A204.1 (cell line): ENCODE data around the gene INTS6.
A peak's percentile ranks its signal among the peaks of the same experiment; 100 is the strongest.

Source experiments
- FAIRE-seq: peaks from 2 replicates; lab custom pipeline; 2012; peaks lifted over from hg19 to GRCh38; lab: Jason Lieb, UNC

INTS6 gene, protein sequence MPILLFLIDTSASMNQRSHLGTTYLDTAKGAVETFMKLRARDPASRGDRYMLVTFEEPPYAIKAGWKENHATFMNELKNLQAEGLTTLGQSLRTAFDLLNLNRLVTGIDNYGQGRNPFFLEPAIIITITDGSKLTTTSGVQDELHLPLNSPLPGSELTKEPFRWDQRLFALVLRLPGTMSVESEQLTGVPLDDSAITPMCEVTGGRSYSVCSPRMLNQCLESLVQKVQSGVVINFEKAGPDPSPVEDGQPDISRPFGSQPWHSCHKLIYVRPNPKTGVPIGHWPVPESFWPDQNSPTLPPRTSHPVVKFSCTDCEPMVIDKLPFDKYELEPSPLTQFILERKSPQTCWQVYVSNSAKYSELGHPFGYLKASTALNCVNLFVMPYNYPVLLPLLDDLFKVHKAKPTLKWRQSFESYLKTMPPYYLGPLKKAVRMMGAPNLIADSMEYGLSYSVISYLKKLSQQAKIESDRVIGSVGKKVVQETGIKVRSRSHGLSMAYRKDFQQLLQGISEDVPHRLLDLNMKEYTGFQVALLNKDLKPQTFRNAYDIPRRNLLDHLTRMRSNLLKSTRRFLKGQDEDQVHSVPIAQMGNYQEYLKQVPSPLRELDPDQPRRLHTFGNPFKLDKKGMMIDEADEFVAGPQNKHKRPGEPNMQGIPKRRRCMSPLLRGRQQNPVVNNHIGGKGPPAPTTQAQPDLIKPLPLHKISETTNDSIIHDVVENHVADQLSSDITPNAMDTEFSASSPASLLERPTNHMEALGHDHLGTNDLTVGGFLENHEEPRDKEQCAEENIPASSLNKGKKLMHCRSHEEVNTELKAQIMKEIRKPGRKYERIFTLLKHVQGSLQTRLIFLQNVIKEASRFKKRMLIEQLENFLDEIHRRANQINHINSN

DNA sequence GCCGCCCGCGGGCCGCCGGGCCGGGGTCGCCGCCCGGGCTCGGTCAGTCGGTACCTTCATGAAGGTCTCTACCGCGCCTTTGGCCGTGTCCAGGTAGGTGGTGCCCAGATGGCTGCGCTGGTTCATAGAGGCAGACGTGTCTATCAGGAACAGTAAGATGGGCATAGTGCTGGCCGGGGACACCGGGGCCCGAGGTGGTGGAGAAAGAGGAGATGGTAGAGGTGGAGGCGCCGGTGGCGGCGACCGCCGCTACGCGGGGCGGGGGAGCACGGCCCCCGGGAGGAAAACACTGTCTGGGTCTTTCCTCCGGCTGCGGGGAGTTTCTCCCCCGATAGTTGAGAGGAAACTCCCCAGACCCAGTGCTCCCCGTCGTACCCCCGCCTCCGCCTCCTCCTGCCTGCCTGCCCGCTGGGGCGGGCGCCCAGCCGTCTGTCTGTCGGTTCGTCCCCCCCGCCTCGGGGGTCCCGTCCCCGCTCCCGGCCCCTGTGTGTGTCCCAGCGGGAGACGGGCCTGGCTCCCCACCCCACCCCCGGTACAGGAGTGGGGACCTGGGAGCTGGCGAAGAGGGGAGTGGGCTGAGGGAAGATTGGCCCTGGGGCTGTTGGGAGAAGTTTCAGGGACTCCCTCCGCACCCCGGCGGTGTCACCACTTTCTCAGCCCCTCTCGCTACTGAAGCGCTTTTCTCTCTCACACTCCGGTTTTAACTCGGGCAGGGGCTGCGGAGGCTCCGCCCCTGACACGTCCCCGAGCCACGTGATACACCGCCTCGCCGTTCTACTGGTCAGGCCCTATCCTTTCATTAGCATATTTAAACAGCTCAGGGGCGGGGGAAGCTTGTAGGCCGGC lies at the start of gene INTS6:
Gene INTS6, minus strand, starts transcription at position 676 of the 846 bp plus-strand sequence. Its CDS starts 511 bp downstream, at position 165.
- peak; percentile 93 for FAIRE-seq

DNA sequence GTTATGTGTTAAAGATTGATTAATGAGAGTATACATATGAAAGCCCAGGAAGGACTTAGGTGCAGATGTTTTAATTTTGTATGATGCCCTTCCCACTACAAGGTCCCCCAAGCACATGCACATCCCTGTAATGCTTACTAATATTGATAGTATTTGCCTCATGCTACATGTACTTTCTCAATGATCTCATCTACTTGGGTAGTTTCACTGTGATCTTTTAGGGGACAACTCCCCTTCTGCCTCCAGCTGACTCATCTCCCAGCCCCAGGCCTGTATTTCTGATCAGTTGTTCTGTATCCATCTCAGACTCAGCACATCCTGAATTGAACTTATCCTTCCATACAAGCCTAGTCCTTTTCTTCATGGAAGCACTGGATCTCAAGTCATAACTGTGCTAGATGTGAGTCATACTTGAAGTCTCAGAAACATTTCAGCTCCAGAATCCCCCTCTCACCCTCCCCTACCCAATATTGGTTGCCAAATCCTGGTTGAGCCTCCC lies 49.4 kb upstream of the INTS6 start:
- FAIRE-seq: no peak

DNA sequence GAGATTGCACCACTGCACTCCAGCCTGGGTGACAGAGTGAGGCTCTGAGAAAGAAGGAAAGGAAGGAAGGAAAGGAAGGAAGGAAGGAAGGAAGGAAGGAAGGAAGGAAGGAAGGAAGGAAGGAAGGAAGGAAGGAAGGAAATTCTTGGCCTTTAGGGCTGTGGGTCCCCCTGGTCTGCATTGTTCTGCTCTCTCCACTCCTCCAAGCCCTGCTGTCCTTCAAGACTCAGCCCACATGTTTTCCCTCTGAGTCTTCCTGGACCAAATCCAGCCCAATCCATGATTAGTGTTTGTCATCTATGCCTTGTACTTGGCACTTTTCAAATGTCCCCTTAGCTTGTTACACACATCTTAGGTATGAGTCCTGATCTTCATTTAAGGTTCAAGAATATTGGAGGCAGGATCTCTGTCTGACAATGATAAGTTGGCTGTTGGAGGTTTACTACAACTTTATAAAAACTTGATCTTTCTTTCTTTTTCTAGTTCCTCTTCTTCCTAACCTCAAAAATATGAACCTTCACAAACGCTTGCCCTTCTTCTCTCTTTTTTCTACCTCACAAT lies 48.8 kb upstream of the INTS6 start:
- no peak for FAIRE-seq

DNA sequence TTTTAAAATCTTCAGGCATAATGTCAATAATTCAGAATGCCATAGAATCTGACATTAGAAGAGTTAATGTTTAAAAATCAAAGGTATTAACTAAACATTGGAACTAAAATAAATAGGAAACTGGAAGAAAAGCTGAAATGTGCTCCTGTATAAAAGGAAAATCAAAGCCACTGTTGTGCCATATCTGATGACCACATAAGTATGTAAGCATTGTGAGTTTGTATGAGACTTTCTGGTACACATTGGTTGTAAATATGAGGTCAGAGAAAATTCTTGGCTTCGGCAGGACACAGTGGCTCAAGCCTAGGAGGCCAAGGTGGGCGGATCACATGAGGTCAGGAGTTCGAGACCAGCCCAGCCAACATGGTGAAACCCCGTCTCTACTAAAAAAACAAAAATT lies 48.3 kb upstream of the INTS6 start:
- FAIRE-seq: no peak

DNA sequence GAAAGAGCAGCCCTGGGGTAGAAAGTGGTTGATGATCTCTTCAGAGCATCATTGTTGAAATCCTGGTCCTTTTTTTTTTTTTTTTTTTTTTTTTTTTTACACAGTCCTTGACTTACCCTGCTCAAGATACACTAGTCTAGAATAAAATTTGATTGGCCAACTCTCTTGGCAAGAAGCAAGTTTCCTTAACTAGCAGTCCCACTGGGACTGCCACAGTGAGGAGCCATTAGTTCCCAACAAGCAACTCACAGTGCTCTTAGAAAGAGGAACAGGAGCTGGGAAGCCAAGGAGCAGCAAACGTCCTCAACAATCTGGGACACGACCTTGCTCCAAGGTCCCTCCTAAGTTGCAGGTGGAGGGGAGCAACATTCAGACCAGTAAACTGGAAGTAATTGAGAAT lies 47.9 kb upstream of the INTS6 start:
- FAIRE-seq: no peak

DNA sequence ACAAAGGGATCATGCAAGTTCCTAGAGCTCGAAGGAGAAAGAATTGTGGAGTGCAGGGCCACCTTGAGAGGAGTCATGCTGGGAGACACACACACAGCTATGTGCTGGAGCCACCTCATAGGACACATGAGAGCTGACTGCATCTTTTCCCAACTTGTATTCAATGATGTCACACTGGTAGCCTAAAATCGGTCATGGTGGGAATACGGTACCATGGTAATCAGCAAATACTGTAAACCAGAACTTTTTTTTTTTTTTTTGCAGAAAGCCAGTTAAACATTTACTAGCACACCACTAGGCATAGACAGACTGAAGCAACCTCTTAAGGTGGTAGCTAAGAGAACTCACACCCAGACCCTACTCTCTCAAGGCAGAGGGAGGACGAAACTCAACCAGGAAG lies 47.0 kb upstream of the INTS6 start:
- no peak for FAIRE-seq

DNA sequence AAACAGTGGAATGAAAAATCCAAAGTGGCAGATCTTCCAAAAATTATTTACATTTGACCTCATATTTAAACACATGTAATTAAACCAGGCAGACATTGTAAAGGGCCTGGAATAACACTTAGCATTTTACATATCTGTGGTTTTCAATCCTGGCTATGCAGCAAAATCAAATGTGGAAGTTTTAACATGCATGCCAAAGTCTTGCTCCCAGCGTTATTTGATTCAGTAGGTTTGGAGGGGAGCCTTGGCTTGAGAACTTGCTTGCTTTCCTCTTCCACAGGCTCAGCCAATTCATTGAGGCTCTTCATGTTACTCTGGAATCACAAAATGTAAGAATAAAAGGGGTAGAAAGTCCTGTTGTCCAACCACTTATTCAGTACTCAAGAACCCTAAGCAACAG lies 42.5 kb upstream of the INTS6 start:
- no peak for FAIRE-seq

DNA sequence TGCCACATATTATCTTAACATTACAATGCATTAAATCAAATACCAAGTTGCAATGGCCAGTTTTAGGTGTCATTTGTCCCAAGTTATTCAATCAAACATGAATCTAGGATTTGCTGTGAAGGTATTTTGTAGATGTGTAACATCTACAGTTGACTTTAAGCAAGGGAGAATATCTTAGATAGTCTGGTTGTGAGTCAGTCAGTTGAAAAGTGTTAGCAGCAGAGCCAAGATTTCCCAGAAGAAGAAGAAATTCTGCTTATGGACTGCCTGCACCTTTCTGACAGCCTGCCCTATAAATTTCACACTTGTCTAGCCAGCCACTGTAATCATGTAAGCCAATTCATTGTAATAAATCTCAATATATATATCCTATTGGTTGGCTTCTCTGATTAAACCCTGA lies 41.3 kb upstream of the INTS6 start:
- no peak for FAIRE-seq

DNA sequence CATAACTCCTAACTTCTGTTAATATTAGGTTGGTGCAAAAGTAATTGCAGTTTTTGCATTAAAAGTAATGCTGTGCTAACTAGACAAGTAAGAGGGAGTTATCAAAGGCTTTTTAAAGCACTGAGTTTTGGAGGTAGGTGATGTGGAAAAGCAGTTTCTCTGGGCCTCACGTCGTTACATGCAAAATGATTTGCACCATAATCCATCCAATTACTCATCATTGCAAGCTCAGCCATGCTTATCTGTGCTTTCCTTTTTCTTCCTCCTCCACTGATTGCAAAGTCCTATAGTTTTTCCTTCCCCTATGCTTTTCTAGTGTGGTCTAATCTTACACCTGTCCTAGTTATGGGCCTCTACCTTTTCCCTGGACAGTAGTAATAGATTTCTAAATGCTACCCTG lies 35.4 kb upstream of the INTS6 start:
- no peak for FAIRE-seq

DNA sequence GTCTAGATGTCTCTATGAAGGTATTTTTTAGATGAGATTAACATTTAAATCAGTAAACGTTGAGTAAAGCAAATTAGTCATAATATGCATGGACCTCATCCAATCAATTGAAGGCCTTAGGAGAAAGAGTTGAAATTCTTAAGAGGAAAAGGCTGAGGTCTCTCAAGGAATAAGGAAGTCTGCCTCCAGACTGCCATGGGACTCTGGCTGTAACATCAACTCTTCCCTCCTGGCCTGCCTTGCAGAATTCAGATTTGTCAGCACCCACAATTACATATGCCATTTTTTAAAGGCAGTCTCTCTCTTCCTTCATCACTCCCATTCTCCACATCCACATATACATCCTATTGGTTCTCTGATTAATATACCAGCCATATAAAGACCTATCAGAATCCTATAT lies 28.8 kb upstream of the INTS6 start:
- FAIRE-seq: no peak

DNA sequence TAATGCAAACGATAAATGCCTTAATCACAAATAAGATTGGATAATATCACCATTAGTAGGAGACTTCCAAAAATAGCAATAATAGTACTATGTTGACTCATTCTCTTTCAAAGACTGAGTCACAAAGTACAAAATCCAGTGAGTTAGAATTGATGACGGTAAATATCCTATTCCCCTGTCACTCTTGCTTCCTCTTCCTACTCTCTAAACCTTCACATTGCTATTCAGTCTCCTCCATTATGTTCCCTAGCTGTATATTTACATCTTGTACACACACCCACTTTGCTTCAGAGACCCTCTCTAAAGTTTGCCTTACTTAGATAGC lies 26.3 kb upstream of the INTS6 start:
- FAIRE-seq: no peak

DNA sequence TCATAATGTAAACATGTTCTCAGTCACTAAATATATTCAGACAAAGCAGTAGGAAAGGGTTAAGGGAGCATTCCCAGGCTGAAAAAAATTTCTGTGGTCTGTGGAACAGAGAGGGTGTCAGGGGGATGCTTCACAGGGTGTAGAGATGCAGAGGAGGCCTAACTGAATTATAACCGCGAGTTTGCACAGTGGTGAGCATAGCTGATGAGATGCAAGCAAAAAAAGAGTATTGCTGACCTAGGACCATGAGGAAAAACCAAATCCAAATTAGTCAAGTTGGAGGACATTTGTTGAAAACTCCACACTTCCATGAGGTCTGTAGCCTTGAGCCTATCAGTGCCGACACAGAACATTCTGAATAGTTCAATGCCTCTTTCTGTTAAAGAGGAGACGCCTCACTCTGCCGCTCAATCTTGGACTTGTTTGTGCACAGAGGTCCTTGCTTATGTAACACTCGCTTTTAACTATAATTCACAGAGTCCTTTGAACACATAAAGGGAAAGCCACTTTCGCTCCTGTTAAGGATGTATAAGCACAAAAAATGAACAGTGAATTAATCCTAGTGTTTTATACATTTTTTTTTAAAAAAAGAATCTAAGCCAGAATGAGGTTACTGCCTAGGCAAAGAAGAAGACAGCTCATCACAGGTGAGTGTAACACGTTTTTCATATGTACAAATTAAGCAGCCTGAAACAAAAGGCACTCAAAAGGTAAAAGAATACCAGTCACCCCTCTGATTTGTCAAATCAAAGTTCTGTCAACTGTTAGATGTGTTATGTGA lies 25.8 kb upstream of the INTS6 start:
- no peak for FAIRE-seq

DNA sequence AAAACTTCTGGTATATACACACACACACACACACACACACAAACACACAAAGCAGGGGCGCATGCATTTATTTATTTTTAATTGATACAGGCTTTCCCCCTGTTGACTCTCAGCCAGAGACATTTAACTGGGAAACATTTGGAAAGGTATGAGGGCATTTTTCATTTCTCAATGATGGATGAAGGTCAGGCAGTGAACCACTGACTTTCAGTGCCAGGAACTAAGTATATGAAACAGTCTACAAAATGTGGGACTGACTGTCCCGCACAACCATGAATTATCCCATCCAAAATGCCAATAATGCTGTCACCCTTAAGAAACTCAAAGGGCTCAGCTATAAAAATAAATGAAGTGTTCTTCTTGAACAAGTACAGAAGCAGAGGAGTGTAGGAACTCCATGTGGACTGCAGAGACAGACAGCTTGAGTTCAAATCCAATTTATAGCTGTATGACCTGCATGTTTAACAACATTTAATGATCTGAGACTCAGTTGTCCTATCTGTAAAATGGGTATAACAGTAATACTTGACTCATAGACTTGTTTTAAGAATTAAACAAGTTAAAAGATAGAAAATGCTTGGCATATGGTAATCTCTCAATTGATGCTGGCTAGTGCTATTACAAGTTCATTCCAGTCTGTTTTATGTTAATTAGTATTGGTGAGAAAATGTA lies 25.0 kb upstream of the INTS6 start:
- FAIRE-seq: peak; percentile 11

DNA sequence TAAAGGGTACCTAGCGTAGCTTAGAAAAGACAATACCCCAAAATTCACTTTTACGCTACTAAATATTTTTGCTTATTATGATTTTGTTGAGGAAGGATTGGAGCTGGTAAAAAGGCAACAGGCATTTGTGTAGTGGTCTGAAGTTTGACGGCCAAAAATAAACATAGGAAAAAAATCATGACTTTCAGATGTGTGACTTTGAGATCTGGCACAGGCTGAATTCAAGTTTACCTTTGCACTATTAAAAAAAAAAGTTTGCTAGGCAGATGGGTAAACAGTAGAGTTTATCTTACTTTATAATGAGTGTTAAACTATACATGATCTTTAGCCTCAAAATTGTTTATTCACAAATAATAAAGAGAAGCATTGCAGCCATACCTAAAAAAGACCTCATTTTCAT lies 24.3 kb upstream of the INTS6 start:
- FAIRE-seq: no peak

DNA sequence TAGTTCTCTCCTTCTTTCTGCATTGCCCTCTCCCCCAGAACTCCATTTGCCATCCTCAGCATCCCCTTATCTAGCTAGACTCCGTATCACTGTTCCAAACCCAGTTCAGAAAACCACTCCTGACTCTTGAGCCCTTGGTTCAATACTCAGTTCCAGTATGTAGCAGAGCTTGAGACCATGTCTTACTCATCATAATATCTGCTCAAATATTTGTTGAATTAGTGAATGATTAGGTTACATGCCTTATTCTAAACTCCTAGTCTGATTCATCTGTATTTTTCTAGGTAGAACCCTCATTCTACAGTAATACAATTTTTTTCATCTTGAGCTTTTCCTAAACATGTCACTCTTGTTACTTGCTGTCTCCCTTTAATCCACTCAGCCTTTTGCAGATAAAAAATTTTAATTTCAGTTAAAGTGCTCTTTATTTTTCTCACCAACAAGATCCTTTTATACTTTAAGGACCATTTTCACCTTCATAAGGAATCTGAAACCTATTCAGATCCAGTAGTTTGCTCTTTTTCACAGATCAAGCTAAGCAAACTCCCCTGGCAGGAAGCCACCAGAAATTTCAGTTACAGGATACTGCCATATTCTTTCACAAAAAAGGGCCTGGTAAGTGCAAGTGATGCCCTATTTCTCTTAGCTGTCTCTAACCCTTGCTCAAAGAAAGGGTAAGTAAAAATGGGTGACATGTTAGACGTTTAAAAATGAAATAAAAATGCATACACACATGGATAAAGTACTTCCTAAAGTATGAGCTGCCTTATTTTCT lies 23.1 kb upstream of the INTS6 start:
- FAIRE-seq: no peak

DNA sequence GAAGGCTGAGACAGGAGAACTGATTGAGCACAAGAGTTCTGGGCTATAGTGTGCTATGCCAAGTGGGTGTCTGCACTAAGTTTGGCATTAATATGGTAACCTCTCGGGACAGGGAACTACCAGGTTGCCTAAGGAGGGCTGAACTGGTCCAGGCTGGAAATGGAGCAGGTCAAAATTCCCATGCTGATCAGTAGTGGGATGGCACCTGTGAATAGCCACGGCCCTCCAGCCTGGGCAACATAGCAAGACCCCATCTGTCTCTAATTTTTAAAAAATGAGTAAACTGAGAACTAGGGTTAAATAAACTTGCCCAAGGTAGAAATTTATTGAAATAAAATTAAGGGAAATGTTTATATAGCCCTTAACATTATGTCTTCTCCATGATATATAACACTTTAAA lies 17.0 kb upstream of the INTS6 start:
- FAIRE-seq: no peak

DNA sequence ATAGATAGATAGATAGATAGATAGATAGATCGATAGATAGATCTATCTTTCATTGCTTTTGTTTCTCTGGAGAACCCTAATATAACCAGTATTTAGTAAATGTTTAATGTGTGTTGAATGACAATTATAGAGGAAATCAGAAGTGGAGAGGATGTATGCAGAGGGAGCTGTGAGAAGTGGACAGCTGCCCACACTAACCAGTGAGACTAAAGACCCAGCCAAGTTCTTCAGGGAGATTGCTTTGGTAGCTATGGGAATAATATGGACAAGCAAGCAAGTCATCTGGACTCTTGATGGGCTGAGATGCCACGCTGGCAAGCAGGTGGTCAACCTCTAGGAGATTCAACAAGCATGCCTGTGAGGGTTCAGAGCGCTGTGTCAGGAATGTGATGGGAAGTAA lies 14.9 kb upstream of the INTS6 start:
- FAIRE-seq: no peak

DNA sequence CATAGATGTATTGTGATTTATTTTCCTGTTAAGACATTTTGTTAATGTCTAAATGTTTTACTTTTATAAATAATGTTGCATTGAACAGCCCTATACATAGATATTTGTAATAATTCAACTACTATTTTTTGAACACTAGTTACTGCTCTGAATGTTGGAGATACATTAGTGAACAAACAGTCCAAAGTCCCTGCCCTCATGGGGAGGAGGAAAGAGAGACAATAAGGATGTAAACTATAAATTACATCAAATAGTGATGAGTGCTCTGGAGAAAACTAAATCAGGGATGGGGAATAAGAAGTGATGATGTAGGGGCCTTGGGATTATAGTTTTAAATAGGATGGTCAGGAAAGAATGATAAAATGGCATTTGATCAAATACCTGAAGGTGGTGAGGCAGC lies 12.3 kb upstream of the INTS6 start:
- FAIRE-seq: no peak

DNA sequence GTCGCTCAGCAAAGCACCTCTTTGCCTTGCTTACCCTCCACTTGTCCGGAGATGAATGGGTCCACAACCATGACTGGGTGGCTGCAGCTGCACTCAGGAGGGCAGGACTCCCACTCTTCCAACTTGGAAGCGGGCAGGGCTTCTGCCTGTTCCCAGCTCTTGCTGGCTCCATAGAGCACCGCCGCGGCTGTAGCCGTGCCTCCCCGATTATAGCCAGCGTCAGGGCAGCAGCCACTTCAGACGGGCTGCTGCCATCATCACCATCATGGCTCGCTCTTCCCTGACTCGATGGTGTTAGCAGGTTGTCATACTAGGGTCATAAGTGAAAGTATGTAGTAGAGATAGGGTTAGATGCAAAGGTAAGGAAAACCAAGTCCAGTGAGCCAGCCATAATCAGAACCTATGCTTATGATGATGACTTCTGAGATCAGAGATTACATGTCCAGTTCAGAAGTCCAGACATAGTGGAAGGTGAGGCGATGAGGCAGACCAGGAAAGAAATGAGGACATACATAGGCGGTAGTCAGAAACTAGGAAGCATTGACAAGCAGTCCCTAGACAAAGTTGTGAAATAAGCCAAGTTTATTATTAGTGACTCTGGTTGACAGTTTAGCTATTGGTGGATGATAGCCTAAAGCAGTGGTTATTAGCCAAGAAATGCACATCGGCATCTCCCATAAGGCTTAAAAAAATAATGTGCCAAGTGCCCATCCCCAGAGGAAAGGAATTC lies 4.4 kb upstream of the INTS6 start:
- FAIRE-seq: no peak
